SK-N-SH (cell line): ENCODE measurements around the gene ITGAE. TPM values are rescaled to one million over a fixed set of nuclear protein-coding genes. Genes with fewer than 3 reads are reported as not detected.

ENCODE experiments used
- CTCF ChIA-PET: fragments of 300-600, 350-600 bp; formaldehyde crosslinking; extraction: SDS; loops from one replicate; lab custom pipeline; 2021; lab: Yijun Ruan, JAX
- POLR2A ChIA-PET: fragments of 350-600 bp; sonication (Branson Sonifier 250); formaldehyde crosslinking; extraction: SDS; loops from one replicate; lab custom pipeline; 2020; ENCODE audit warnings: antibody characterized with exemption, inconsistent platforms; lab: Yijun Ruan, JAX
- DNase-seq: peaks from one replicate; pipeline ENCODE4 v3.0.0; 2012
- H2AFZ ChIP-seq: fragments of 200-600 bp; sonication (generic); 2 replicates; pipeline ENCODE4 v1.8.1; 2016; ENCODE audit warnings: antibody characterized with exemption, mild to moderate bottlenecking, low read depth
- H3F3A ChIP-seq: fragments of 200-600 bp; sonication (generic); replicated peaks from 2 replicates; pipeline ENCODE3; 2016; ENCODE audit warnings: antibody characterized with exemption, mild to moderate bottlenecking; ENCODE audit not compliant: insufficient read depth
- H3K27ac ChIP-seq, 2 experiments: fragments of 200-500 bp in 1 of 2; fragments of 200-600 bp in 1 of 2; sonication (Bioruptor generic) in 1 of 2; sonication (generic), shearing (Covaris generic) in 1 of 2; 2 replicates each; pipeline versions ENCODE4 v1.5.1 to v1.6.1; 2014 to 2016; ENCODE audit warnings: low read depth in 2 of 2, inconsistent platforms in 1 of 2, low read length in 1 of 2, mild to moderate bottlenecking in 1 of 2, mixed read lengths in 1 of 2
- H3K27me3 ChIP-seq: fragments of 200-600 bp; sonication (generic), shearing (Covaris generic); 2 replicates; pipeline ENCODE4 v1.6.1; 2016; ENCODE audit warnings: mixed run types; ENCODE audit not compliant: insufficient read depth
- H3K36me3 ChIP-seq, 2 experiments: fragments of 200-500 bp in 1 of 2; fragments of 200-600 bp in 1 of 2; sonication (Bioruptor generic) in 1 of 2; sonication (generic) in 1 of 2; replicated peaks in 1 of 2; 2 replicates each; pipeline versions ENCODE3 to v1.5.1; 2014 to 2016; ENCODE audit warnings: low read length in 1 of 2, mild to moderate bottlenecking in 1 of 2; ENCODE audit not compliant: insufficient read depth in 2 of 2, control insufficient read depth in 1 of 2
- H3K4me1 ChIP-seq, 2 experiments: fragments of 200-500 bp in 1 of 2; fragments of 200-600 bp in 1 of 2; sonication (Bioruptor generic) in 1 of 2; sonication (generic), shearing (Covaris generic) in 1 of 2; 2 replicates each; pipeline versions ENCODE4 v1.5.1 to v1.6.1; 2014 to 2016; ENCODE audit warnings: low read depth in 1 of 2, low read length in 1 of 2, mixed run types in 1 of 2; ENCODE audit not compliant: insufficient read depth in 2 of 2, control insufficient read depth in 1 of 2
- H3K4me2 ChIP-seq: fragments of 200-600 bp; sonication (generic), shearing (Covaris generic); 2 replicates; pipeline ENCODE4 v1.6.1; 2017; ENCODE audit warnings: mixed run types
- H3K4me3 ChIP-seq, 2 experiments: fragments of 200-500 bp in 1 of 2; fragments of 200-600 bp in 1 of 2; sonication (Bioruptor generic) in 1 of 2; sonication (generic), shearing (Covaris generic) in 1 of 2; 2 replicates each; pipeline versions ENCODE4 v1.5.1 to v1.8.1; 2014 to 2016; ENCODE audit warnings: low read depth in 2 of 2, inconsistent platforms in 1 of 2, low read length in 1 of 2, mild to moderate bottlenecking in 1 of 2, mixed read lengths in 1 of 2, moderate library complexity in 1 of 2
- H3K79me2 ChIP-seq: fragments of 200-600 bp; sonication (generic); 2 replicates; pipeline ENCODE4 v1.8.1; 2017; ENCODE audit warnings: mild to moderate bottlenecking; ENCODE audit not compliant: insufficient read depth
- H3K9ac ChIP-seq: fragments of 200-600 bp; sonication (generic); 2 replicates; pipeline ENCODE4 v1.6.1; 2017; ENCODE audit warnings: mixed run types
- H3K9me2 ChIP-seq: fragments of 200-600 bp; sonication (generic); 2 replicates; pipeline ENCODE4 v1.6.1; 2017; ENCODE audit warnings: mixed run types
- H3K9me3 ChIP-seq: fragments of 200-600 bp; sonication (generic); 2 replicates; pipeline ENCODE4 v1.6.1; 2017; ENCODE audit warnings: mixed run types, mild to moderate bottlenecking, moderate library complexity
- H4K20me1 ChIP-seq: fragments of 200-600 bp; sonication (generic); 2 replicates; pipeline ENCODE4 v1.6.1; 2017; ENCODE audit warnings: mild to moderate bottlenecking, mixed run types; ENCODE audit not compliant: insufficient read depth
- CHD2 ChIP-seq: fragments of 150-350 bp; IDR thresholded peaks from 2 replicates; pipeline ENCODE4 v1.6.1; 2018; ENCODE audit warnings: low read length; ENCODE audit not compliant: partially characterized antibody
- FOSL2 ChIP-seq: IDR thresholded peaks from 2 replicates; pipeline ENCODE4 v1.4.0; 2012; ENCODE audit warnings: low read depth, mild to moderate bottlenecking, moderate library complexity, borderline replicate concordance
- FOXJ3 ChIP-seq: sonication (generic); formaldehyde crosslinking; IDR thresholded peaks from 2 replicates; pipeline ENCODE4 v1.5.1; 2020; ENCODE audit warnings: mild to moderate bottlenecking, missing genetic modification reagents
- GABPA ChIP-seq: IDR thresholded peaks from 2 replicates; pipeline ENCODE4 v1.4.0; 2012; ENCODE audit warnings: low read depth, mild to moderate bottlenecking
- MEF2A ChIP-seq: IDR thresholded peaks from 2 replicates; pipeline ENCODE4 v1.4.0; 2012; ENCODE audit warnings: low read depth, borderline replicate concordance
- MXI1 ChIP-seq: IDR thresholded peaks from 2 replicates; pipeline ENCODE4 v1.6.1; 2012; ENCODE audit warnings: mild to moderate bottlenecking, low read depth, low read length, improper control_type of control experiment
- NFIC ChIP-seq: IDR thresholded peaks from 2 replicates; pipeline ENCODE4 v1.4.0; 2012; ENCODE audit warnings: borderline replicate concordance
- NRF1 ChIP-seq: IDR thresholded peaks from 2 replicates; pipeline ENCODE4 v1.6.1; 2012; ENCODE audit warnings: low read depth, mild to moderate bottlenecking, low read length
- PBX3 ChIP-seq: IDR thresholded peaks from 2 replicates; pipeline ENCODE4; 2012
- TCF12 ChIP-seq: IDR thresholded peaks from 2 replicates; pipeline ENCODE4 v1.4.0; 2012
- YY1 ChIP-seq: IDR thresholded peaks from 2 replicates; pipeline ENCODE4 v1.4.0; 2012; ENCODE audit warnings: low read depth, mild to moderate bottlenecking
- WGBS: methylation state at CpG from one replicate; pipeline ENCODE4 v1.1.6; 2017; ENCODE audit warnings: low lambda C conversion rate; 5-methylcytosine and 5-hydroxymethylcytosine counted together
- polyA plus RNA-seq, 3 experiments: library from polyadenylated mRNA; depleted of rRNA; stranded (reverse); fragments of >200 nt; gene quantifications; 2 replicates each; pipeline ENCODE4 v1.2.3, GENCODE V29; 2012
- TF ChIP-seq, protein P1 (sequence below): IDR thresholded peaks from 2 replicates; pipeline ENCODE4 v1.6.1; 2012; ENCODE audit warnings: mild to moderate bottlenecking, low read depth, low read length, moderate library complexity
- TF ChIP-seq, protein P2 (sequence below): IDR thresholded peaks from 2 replicates; pipeline ENCODE4 v1.4.0; 2012; ENCODE audit warnings: low read depth, borderline replicate concordance

The ITGAE gene
- polyA plus RNA-seq, 1 of the 3 experiments (the other 2 are of a cell fraction) = 56.7 TPM

- TF ChIP-seq, protein P1, sequence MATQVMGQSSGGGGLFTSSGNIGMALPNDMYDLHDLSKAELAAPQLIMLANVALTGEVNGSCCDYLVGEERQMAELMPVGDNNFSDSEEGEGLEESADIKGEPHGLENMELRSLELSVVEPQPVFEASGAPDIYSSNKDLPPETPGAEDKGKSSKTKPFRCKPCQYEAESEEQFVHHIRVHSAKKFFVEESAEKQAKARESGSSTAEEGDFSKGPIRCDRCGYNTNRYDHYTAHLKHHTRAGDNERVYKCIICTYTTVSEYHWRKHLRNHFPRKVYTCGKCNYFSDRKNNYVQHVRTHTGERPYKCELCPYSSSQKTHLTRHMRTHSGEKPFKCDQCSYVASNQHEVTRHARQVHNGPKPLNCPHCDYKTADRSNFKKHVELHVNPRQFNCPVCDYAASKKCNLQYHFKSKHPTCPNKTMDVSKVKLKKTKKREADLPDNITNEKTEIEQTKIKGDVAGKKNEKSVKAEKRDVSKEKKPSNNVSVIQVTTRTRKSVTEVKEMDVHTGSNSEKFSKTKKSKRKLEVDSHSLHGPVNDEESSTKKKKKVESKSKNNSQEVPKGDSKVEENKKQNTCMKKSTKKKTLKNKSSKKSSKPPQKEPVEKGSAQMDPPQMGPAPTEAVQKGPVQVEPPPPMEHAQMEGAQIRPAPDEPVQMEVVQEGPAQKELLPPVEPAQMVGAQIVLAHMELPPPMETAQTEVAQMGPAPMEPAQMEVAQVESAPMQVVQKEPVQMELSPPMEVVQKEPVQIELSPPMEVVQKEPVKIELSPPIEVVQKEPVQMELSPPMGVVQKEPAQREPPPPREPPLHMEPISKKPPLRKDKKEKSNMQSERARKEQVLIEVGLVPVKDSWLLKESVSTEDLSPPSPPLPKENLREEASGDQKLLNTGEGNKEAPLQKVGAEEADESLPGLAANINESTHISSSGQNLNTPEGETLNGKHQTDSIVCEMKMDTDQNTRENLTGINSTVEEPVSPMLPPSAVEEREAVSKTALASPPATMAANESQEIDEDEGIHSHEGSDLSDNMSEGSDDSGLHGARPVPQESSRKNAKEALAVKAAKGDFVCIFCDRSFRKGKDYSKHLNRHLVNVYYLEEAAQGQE = no peak
- TF ChIP-seq CHD2 (no peak), YY1 (no peak), GABPA (no peak)
Measured at GRCh38 chr17:3691617-3692067, 109.3 kb downstream of the ITGAE start (continued).

- Histone ChIP-seq H3K9me3 (no peaks in the 10 kb centered on the region), H3K79me2 (no peaks in the 10 kb centered on the region), H3K4me3 (no peak overlapping the region), H3K9ac (no peak overlapping the region), H3K9me2 (no peaks in the 10 kb centered on the region), H4K20me1 (no peaks in the 10 kb centered on the region), H3K27ac (no peak overlapping the region), H2AFZ (no peak overlapping the region), H3K27me3 (no peaks in the 10 kb centered on the region), H3F3A (no peaks in the 10 kb centered on the region), H3K4me2 (no peak overlapping the region), H3K36me3 (no peaks in the 10 kb centered on the region), H3K4me1 (peaks cover 0 to 7% of the 10 kb centered on the region in 2 experiments; a peak in 1 of 4 replicates)
- ChIA-PET CTCF (no interaction called here), POLR2A (no interaction called here)
- WGBS = 92% methylated on average over 13 of the region's 22 CpGs
- DNase-seq = no peak
- no peak for TF ChIP-seq NFIC
- no peak for TF ChIP-seq TCF12
- TF ChIP-seq MEF2A = no peak
- no peak for TF ChIP-seq FOXJ3 (CRISPR knock-in tag)
- TF ChIP-seq PBX3 = no peak
- no peak for TF ChIP-seq FOSL2
- TF ChIP-seq, protein P2, sequence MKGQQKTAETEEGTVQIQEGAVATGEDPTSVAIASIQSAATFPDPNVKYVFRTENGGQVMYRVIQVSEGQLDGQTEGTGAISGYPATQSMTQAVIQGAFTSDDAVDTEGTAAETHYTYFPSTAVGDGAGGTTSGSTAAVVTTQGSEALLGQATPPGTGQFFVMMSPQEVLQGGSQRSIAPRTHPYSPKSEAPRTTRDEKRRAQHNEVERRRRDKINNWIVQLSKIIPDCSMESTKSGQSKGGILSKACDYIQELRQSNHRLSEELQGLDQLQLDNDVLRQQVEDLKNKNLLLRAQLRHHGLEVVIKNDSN = no peak
- no peak for TF ChIP-seq NRF1
- TF ChIP-seq MXI1 = no peak
Measured at GRCh38 chr17:3690094-3690715, 110.8 kb downstream of the ITGAE start.
